Right lobe of liver (tissue), 6 donors: Measurements from ENCODE around the gene GRXCR1. TPM values are rescaled to one million over a fixed set of nuclear protein-coding genes. Genes with fewer than 3 reads are reported as not detected.

ENCODE experiments used
- ATAC-seq, 4 donors: fragments of 200-7000 bp; cut with Tn5 transposase; one replicate each; pipeline ENCODE4 v1.9.1; 2020; ENCODE audit warnings: mild to moderate bottlenecking in 4 of 4, moderate library complexity in 4 of 4
- DNase-seq, 3 donors: peaks; one replicate each; pipeline ENCODE4 v3.0.0-alpha.2; 2020
- H3K27ac ChIP-seq, 3 donors: fragments of 200-600 bp; one replicate each; pipeline ENCODE4 v1.8.0; 2022
- H3K27me3 ChIP-seq, 2 donors: fragments of 200-600 bp; one replicate each; pipeline ENCODE4 v1.8.0; 2022
- H3K36me3 ChIP-seq, 4 donors: fragments of 200-600 bp; sonication (generic) in 1 of 4; one replicate each; pipeline versions ENCODE4 v1.5.1 to v1.8.0; 2017 to 2022; ENCODE audit warnings: control low read depth in 1 of 4
- H3K4me1 ChIP-seq, 4 donors: fragments of 200-600 bp; sonication (generic) in 1 of 4; one replicate each; pipeline versions ENCODE4 v1.5.1 to v1.8.0; 2017 to 2022; ENCODE audit warnings: control low read depth in 1 of 4
- H3K4me3 ChIP-seq, 3 donors: fragments of 200-600 bp; one replicate each; pipeline ENCODE4 v1.8.0; 2022
- H3K9me3 ChIP-seq, 4 donors: fragments of 200-600 bp; sonication (generic) in 1 of 4; one replicate each; pipeline versions ENCODE4 v1.5.1 to v1.8.0; 2017 to 2022; ENCODE audit warnings: control low read depth in 1 of 4
- CTCF ChIP-seq, 4 donors: fragments of 200-600 bp in 3 of 4; fragments of 450-650 bp in 1 of 4; IDR thresholded peaks; one replicate each; pipeline versions ENCODE4 v1.5.1 to v1.8.0; 2016 to 2022; ENCODE audit warnings: antibody characterized with exemption in 4 of 4, mild to moderate bottlenecking in 2 of 4
- POLR2A ChIP-seq: fragments of 450-650 bp; IDR thresholded peaks from one replicate; pipeline ENCODE4 v1.6.1; 2017; ENCODE audit warnings: antibody characterized with exemption, mild to moderate bottlenecking
- WGBS: methylation state at CpG from one replicate; pipeline ENCODE4 v1.1.6; 2018; ENCODE audit warnings: low coverage, low lambda C conversion rate; ENCODE audit not compliant: insufficient coverage; ENCODE audit errors: missing lambda C conversion rate; 5-methylcytosine and 5-hydroxymethylcytosine counted together
- intact Hi-C, 2 donors: fragments of 100-400 bp; cut with DNase I; formaldehyde crosslinking; loops; one replicate each; pipeline versions ENCODE4 v1.11.2 to v1.14.1; 2022
- total RNA-seq, 6 experiments: library from RNA; depleted of rRNA in 2 of 6; stranded (reverse); fragments of >200 nt in 2 of 6; fragmentation: NEBNext Ultra II Directional in 3 of 6; extraction: Animal tissue kit (Norgen Biotek cat#: 25700) in 3 of 6; gene quantifications; one replicate each; pipeline versions ENCODE4 v1.1.0 to v1.2.4, GENCODE V29; 2016 to 2023
- donor health status: DM: no; HTN: yes; CAD: no.
- donor health status: DM: no; HTN: no; CAD: no.
- donor health status: DM: no; HTN: no; CAD: no.
- donor health status: DM: no; HTN: yes; CAD: no.
- donor health status: DM: no; HTN: yes; CAD: no.

GRXCR1 gene
- total RNA-seq, 6 experiments from 2014 or later = not detected

- Histone ChIP-seq H3K27ac (no peak overlapping the region), H3K9me3 (no peaks in the 10 kb centered on the region), H3K27me3 (no peaks in the 10 kb centered on the region), H3K36me3 (no peaks in the 10 kb centered on the region), H3K4me1 (no peaks in the 10 kb centered on the region), H3K4me3 (no peak overlapping the region)
- intact Hi-C loops = no loop called here
- no peak for DNase-seq
- TF ChIP-seq POLR2A = no peak
- TF ChIP-seq CTCF (IDR thresholded peaks at IDR 0.05) = no peak
- WGBS = 41% methylated on average over 3 of the region's 3 CpGs
- ATAC-seq = no peak
These were observed 35.4 kb downstream of the GRXCR1 start for GRCh38 chr4:42927946-42928345.

- Histone ChIP-seq H3K4me3 (no peak overlapping the region), H3K27me3 (no peaks in the 10 kb centered on the region), H3K9me3 (no peaks in the 10 kb centered on the region), H3K4me1 (no peaks in the 10 kb centered on the region), H3K36me3 (no peaks in the 10 kb centered on the region), H3K27ac (no peak overlapping the region)
- TF ChIP-seq POLR2A = no peak
- TF ChIP-seq CTCF (IDR thresholded peaks at IDR 0.05) = no peak
- DNase-seq (no peak), ATAC-seq (no peak)
- intact Hi-C loops = no loop called here
These were observed 36.1 kb downstream of the GRXCR1 start for GRCh38 chr4:42928582-42928981.

- ATAC-seq (no peak), DNase-seq (no peak)
- Histone ChIP-seq H3K36me3 (no peaks in the 10 kb centered on the region), H3K27me3 (no peaks in the 10 kb centered on the region), H3K9me3 (no peaks in the 10 kb centered on the region), H3K27ac (no peak overlapping the region), H3K4me1 (no peaks in the 10 kb centered on the region), H3K4me3 (no peak overlapping the region)
- WGBS = 29% methylated on average over 1 of the region's 1 CpG
- intact Hi-C loops = no loop called here
- TF ChIP-seq CTCF (IDR thresholded peaks at IDR 0.05) (no peak), POLR2A (no peak)
These were observed 49.7 kb downstream of the GRXCR1 start for GRCh38 chr4:42942216-42942615.

DNA sequence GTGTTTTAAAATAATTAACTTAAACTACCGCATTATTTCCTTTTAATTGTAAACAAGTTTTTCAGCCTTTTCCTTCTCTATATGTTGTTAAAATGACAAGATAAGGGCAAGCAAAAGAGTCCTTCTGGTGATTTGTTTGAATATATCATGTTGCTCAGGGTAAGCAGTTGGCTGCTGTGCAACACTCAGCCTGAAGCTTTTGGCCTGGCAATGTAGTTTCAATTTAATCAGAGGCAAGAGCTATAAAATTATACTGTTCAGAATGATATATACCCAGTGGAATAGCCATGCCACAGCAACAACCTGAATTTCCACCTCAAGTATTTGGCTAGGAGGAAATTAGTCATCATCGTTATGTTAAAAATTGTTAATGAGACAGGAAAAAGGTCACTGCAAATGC, 53.4 kb downstream of the GRXCR1 start:
- Histone ChIP-seq H3K27ac (no peak overlapping the region), H3K4me3 (no peak overlapping the region), H3K9me3 (no peaks in the 10 kb centered on the region), H3K4me1 (no peaks in the 10 kb centered on the region), H3K36me3 (no peaks in the 10 kb centered on the region), H3K27me3 (no peaks in the 10 kb centered on the region)
- 68% methylated on average over 2 of the region's 2 CpGs for WGBS
- TF ChIP-seq POLR2A (no peak), CTCF (IDR thresholded peaks at IDR 0.05) (no peak)
- intact Hi-C loops = no loop called here
- ATAC-seq (no peak), DNase-seq (no peak)

- no peak overlapping the region for H3K27ac ChIP-seq
- H3K27me3 ChIP-seq = no peaks in the 10 kb centered on the region
- ATAC-seq (no peak), DNase-seq (no peak)
- intact Hi-C loops = no loop called here
- H3K4me3 ChIP-seq = no peak overlapping the region
- WGBS = 30% methylated on average over 1 of the region's 1 CpG
- TF ChIP-seq POLR2A = no peak
- TF ChIP-seq CTCF (IDR thresholded peaks at IDR 0.05) = no peak
- H3K4me1 ChIP-seq = no peaks in the 10 kb centered on the region
- no peaks in the 10 kb centered on the region for H3K9me3 ChIP-seq
- no peaks in the 10 kb centered on the region for H3K36me3 ChIP-seq
These were observed 60.8 kb downstream of the GRXCR1 start for GRCh38 chr4:42953321-42953720.
